ENCODE measurements around the gene WDR74. TPM values are rescaled to one million over a fixed set of nuclear protein-coding genes. Genes with fewer than 3 reads are reported as not detected.
"Not testable (repeated sequence)": the region's sequence is repeated elsewhere in the genome, so short reads cannot be mapped to it uniquely, and the experiment has no call there.

Gene WDR74
- total RNA-seq, 1 donor from 2014 or later = 35.3 TPM

GRCh38 chr11:62846177-62846576 is 6.8 kb upstream of the WDR74 start:
- DNase-seq (no peak), ATAC-seq (no peak)
- Histone ChIP-seq H3K9me3 (no peaks in the 10 kb centered on the region), H3K4me3 (no peak overlapping the region), H3K4me1 (peaks cover 10% of the 10 kb centered on the region), H3K27me3 (ENCODE audit: low read depth) (no peaks in the 10 kb centered on the region), H3K36me3 (no peaks in the 10 kb centered on the region), H3K27ac (no peak overlapping the region)
- intact Hi-C loops (cut with DNase I) = no loop called here
- TF ChIP-seq, protein P1, sequence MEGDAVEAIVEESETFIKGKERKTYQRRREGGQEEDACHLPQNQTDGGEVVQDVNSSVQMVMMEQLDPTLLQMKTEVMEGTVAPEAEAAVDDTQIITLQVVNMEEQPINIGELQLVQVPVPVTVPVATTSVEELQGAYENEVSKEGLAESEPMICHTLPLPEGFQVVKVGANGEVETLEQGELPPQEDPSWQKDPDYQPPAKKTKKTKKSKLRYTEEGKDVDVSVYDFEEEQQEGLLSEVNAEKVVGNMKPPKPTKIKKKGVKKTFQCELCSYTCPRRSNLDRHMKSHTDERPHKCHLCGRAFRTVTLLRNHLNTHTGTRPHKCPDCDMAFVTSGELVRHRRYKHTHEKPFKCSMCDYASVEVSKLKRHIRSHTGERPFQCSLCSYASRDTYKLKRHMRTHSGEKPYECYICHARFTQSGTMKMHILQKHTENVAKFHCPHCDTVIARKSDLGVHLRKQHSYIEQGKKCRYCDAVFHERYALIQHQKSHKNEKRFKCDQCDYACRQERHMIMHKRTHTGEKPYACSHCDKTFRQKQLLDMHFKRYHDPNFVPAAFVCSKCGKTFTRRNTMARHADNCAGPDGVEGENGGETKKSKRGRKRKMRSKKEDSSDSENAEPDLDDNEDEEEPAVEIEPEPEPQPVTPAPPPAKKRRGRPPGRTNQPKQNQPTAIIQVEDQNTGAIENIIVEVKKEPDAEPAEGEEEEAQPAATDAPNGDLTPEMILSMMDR (IDR thresholded peaks at IDR 0.05) = no peak

GRCh38 chr11:62844154-62844553 is 4.8 kb upstream of the WDR74 start:
- H3K4me3 ChIP-seq = no peak overlapping the region
- no peak for ATAC-seq
- DNase-seq = no peak
- intact Hi-C loops (cut with DNase I) = no loop called here
- no peak overlapping the region for H3K27ac ChIP-seq
- no peaks in the 10 kb centered on the region for H3K27me3 ChIP-seq (ENCODE audit: low read depth)
- peaks cover 10% of the 10 kb centered on the region for H3K4me1 ChIP-seq
- TF ChIP-seq, protein P1 (IDR thresholded peaks at IDR 0.05) = no peak
- no peaks in the 10 kb centered on the region for H3K9me3 ChIP-seq
- no peaks in the 10 kb centered on the region for H3K36me3 ChIP-seq

DNA sequence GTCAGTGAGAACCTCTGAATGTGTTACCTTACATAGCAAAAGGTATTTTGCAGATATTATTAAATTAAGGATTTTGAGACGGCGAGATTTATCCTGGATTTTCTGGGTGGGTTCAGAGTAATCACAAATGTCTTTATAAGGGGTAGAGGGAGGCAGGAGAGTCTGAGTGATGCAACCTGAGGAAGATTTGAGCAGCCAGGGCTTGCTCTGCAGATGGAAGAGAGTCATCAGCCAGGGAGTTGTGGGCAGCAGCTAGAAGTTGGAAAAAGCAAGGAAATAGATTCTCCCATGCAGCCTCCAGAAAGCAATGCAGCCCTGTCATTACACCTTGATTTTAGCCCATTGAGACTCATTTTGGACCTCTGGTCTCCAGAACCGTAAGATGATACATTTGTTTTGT is 4.1 kb upstream of the WDR74 start:
- Histone ChIP-seq H3K27ac (no peak overlapping the region), H3K27me3 (ENCODE audit: low read depth) (no peaks in the 10 kb centered on the region), H3K36me3 (no peaks in the 10 kb centered on the region), H3K4me3 (no peak overlapping the region), H3K9me3 (no peaks in the 10 kb centered on the region), H3K4me1 (peaks cover 14% of the 10 kb centered on the region)
- DNase-seq (no peak), ATAC-seq (no peak)
- TF ChIP-seq, protein P1 (IDR thresholded peaks at IDR 0.05) = no peak
- intact Hi-C loops (cut with DNase I) = no loop called here

DNA sequence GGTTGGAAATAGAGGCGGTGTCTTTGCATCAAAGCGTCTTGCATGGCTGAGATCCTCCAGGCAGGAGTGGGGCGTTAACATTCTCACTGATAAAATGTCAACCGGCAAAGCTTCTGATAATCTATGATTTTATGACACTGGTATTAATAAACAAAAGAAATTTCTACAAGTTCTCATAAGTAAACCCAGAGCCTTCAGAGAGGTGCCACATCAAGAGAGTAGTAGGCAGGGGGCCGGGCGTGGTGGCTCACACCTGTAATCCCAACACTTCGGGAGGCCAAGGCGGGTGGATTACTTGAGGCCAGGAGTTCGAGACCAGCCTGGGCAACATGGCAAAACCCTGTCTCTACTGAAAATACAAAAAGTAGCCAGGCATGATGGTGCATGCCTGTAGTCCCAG is 3.5 kb upstream of the WDR74 start:
- Histone ChIP-seq H3K27ac (peak overlapping the region; percentile 100), H3K4me1 (peaks cover 20% of the 10 kb centered on the region)
- H3K4me3 ChIP-seq; DNase-seq; H3K9me3 ChIP-seq; ATAC-seq; intact Hi-C loops (cut with DNase I); H3K27me3 ChIP-seq (ENCODE audit: low read depth); H3K36me3 ChIP-seq: not testable (repeated sequence)

DNA sequence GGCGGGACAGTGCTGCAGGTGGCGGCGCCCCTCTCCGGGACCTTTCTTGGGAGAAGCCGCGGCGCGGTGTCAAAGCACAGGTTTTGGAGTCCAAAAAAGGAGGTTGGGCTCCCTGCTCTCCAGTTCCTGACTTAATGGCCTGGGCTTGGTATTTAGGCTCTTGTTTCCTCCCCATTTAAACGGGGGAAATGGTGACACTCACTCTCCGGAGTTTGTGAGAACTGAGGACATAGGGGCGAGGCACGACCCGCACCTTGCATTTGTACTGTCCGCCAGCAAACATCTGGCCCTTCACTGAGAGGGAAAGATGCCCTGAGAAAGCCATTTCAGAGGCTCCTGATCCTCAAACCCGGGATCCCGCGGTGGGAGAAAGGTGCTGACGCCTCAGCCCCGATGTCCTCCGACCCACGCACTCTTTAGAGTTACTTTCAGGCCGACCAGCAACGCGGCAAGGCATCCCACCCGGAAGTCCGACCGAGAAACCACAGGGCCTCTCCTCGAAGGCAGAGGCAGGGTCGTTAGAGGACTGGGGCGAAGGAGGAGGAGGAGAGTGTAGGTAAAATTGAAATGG is 2.9 kb upstream of the WDR74 start:
- H3K9me3 ChIP-seq = no peaks in the 10 kb centered on the region
- peak overlapping the region; percentile 100 for H3K27ac ChIP-seq
- intact Hi-C loops (cut with DNase I) = no loop called here
- DNase-seq (peak; percentile 54), ATAC-seq (peak; percentile 0)
- H3K36me3 ChIP-seq = no peaks in the 10 kb centered on the region
- peak overlapping the region; percentile 100 for H3K4me3 ChIP-seq
- TF ChIP-seq, protein P1 (IDR thresholded peaks at IDR 0.05) = no peak
- peaks cover 24% of the 10 kb centered on the region for H3K4me1 ChIP-seq
- H3K27me3 ChIP-seq (ENCODE audit: low read depth) = no peaks in the 10 kb centered on the region

DNA sequence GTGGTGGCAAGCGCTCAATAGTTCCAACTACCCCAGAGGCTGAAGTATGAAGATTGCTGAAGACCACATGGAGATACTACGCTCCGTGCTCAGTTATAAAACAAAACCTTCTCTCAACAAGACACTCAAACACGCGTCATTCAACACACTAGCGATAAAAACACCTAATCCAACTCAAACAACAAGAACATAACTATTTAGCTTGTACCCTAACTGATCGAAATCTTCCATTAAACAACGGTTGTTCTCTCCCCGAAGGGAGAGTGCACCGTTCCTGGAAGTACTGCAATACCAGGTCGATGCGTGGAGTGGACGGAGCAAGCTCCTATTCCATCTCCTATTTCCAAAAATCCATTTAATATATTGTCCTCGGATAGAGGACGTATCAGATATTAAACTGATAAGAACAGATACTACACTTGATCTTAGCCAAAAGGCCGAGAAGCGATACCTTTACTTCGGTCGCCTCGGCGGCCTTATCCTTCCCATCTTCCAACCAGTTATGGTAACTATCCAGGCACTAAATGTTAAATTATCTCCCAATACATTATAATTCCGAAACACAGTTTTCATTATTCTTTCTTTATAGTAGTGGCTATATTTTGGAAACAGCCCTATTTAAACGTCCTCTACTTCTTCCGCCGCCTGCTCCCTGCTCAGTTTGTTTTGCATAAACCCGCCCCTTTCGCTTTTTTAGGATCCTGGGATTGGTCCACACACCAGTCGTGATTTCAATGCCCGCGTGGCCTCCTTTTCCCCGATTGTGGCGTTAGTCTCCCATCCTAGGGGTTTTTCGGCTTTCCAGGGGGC is 2.2 kb upstream of the WDR74 start:
- Histone ChIP-seq H3K36me3 (no peaks in the 10 kb centered on the region), H3K4me3 (peak overlapping the region; percentile 100), H3K4me1 (peaks cover 24% of the 10 kb centered on the region), H3K27me3 (ENCODE audit: low read depth) (no peaks in the 10 kb centered on the region), H3K27ac (peak overlapping the region; percentile 100), H3K9me3 (no peaks in the 10 kb centered on the region)
- ATAC-seq (peak; percentile 82 to 86), DNase-seq (peak; percentile 80)
- TF ChIP-seq, protein P1 (IDR thresholded peaks at IDR 0.05) = no peak
- intact Hi-C loops (cut with DNase I) = no loop called here

DNA sequence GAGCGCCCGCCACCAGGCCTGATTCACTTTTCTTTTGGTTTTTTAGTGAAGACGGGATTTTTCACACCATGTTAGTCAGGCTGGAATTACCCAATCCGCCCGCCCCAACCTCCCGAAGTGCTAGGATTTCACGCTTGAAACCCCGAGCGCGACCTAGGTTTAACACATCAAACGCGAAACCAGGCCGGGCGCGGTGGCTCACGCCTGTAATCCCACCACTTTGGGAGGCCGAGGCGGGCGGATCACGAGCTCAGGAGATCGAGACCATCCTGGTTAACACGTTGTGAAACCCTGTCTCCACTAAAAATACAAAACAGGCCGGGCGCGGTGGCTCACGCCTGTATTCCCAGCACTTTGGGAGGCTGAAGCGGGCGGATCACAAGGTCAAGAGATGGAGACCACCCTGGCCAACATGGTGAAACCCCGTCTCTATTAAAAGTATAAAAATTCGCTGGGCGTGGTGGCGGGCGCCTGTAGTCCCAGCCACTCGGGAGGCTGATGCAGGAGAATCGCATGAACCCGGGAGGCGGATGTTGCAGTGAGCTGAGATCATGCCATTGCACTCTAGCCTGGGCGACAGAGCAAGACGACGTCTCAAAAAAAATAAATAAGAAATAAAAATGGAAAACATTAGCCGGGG is 1.5 kb upstream of the WDR74 start:
- peaks cover 24% of the 10 kb centered on the region for H3K4me1 ChIP-seq
- H3K9me3 ChIP-seq; H3K36me3 ChIP-seq; intact Hi-C loops (cut with DNase I); H3K27me3 ChIP-seq (ENCODE audit: low read depth): not testable (repeated sequence)
- H3K27ac ChIP-seq = peak overlapping the region; percentile 100
- ATAC-seq = peak; percentile 11 to 24
- peak overlapping the region; percentile 100 for H3K4me3 ChIP-seq
- peak; percentile 80 for DNase-seq

All from lower lobe of right lung (tissue), 2 donors.